Pancreas (tissue), 10 donors: ENCODE measurements around the gene COPS4. TPM values are rescaled to one million over a fixed set of nuclear protein-coding genes. Genes with fewer than 3 reads are reported as not detected.
"Not testable (repeated sequence)": the region's sequence is repeated elsewhere in the genome, so short reads cannot be mapped to it uniquely, and the experiment has no call there.

Experiments
- ATAC-seq, 4 donors: fragments of 200-7000 bp; cut with Tn5 transposase; one replicate each; pipeline versions ENCODE4 v1.8.0 to v1.9.1; 2020; ENCODE audit warnings: mild to moderate bottlenecking in 4 of 4, moderate library complexity in 4 of 4
- DNase-seq, 6 donors: peaks; one replicate each; pipeline ENCODE4 v3.0.0-alpha.2; 2020
- FAIRE-seq: peaks from 2 replicates; lab custom pipeline; 2012; peaks lifted over from hg19 to GRCh38; lab: Jason Lieb, UNC
- H3K27ac ChIP-seq, 4 donors: fragments of 200-600 bp; sonication (generic); 1 replicate in 3 of 4; 2 replicates in 1 of 4; pipeline versions ENCODE4 v1.5.0 to v1.8.0; 2020
- H3K27me3 ChIP-seq, 4 donors: fragments of 200-600 bp; one replicate each; pipeline ENCODE4 v1.8.0; 2021
- H3K36me3 ChIP-seq, 3 donors: fragments of 200-600 bp; sonication (generic) in 1 of 3; one replicate each; pipeline versions ENCODE4 v1.5.0 to v1.8.0; 2020 to 2021
- H3K4me1 ChIP-seq, 3 donors: fragments of 200-600 bp; one replicate each; pipeline ENCODE4 v1.8.0; 2021
- H3K4me3 ChIP-seq, 4 donors: fragments of 200-600 bp; sonication (generic) in 2 of 4; one replicate each; pipeline versions ENCODE4 v1.5.0 to v1.8.0; 2020 to 2021
- H3K9me3 ChIP-seq, 4 donors: fragments of 200-600 bp; one replicate each; pipeline ENCODE4 v1.8.0; 2021
- CTCF ChIP-seq, 4 donors: fragments of 200-600 bp; sonication (generic) in 3 of 4; IDR thresholded peaks; one replicate each; pipeline versions ENCODE4 v1.5.0 to v1.8.0; 2021; ENCODE audit warnings: antibody characterized with exemption in 4 of 4
- WGBS, 2 donors: extraction: QIAGEN DNeasy Blood & Tissue Kit; methylation state at CpG; one replicate each; pipeline ENCODE4 v1.1.7; 2013; 5-methylcytosine and 5-hydroxymethylcytosine counted together
- intact Hi-C, 3 donors: fragments of 100-400 bp; cut with DNase I; formaldehyde crosslinking; loops; one replicate each; pipeline versions ENCODE4 v1.11.1 to v1.14.2; 2022
- polyA plus RNA-seq, 2 donors: library from polyadenylated mRNA; stranded (reverse); fragments of 200-250 nt; gene quantifications; one replicate each; pipeline ENCODE4 v1.2.3, GENCODE V29; 2013
- total RNA-seq, 6 donors: library from RNA; stranded (reverse); fragmentation: NEBNext Ultra II Directional in 4 of 6; extraction: Animal tissue kit (Norgen Biotek cat#: 25700) in 4 of 6; gene quantifications; one replicate each; pipeline versions ENCODE4 v1.2.1 to v1.2.4, GENCODE V29; 2021 to 2023
- donor health status: healthy with polysubstance abuse.
- donor health status: DM: no; HTN: no; CAD: no; lungs with moderate emphysema.
- donor health status: DM: no; HTN: no; CAD: no.
- donor health status: control.
- donor health status: control.
- donor health status: Bipolar disorder and iron deficiency.
- donor health status: DM: yes; HTN: yes; CAD: no.
- donor health status: DM: no; HTN: no; CAD: no.
- donor health status: DM: no; HTN: no; CAD: no.
- donor health status: DM: yes; HTN: yes; CAD: no.

The COPS4 gene
- total and polyA plus RNA-seq, 8 donors = 9.0 to 23.2 (median 13.0) TPM

GRCh38 chr4:83080561-83080960 lies 45.6 kb downstream of the COPS4 start:
- ATAC-seq (no peak), DNase-seq (no peak), FAIRE-seq (no peak)
- intact Hi-C loops = no loop called here
- Histone ChIP-seq H3K27ac (no peak overlapping the region), H3K4me3 (no peak overlapping the region), H3K4me1 (no peaks in the 10 kb centered on the region), H3K36me3 (peaks cover 0 to 11% (median 5%) of the 10 kb centered on the region in 3 donors), H3K9me3 (no peaks in the 10 kb centered on the region), H3K27me3 (no peaks in the 10 kb centered on the region)
- WGBS, 2 donors = 77 to 84% methylated on average over 6 of the region's 6 CpGs
- no peak for TF ChIP-seq CTCF (IDR thresholded peaks at IDR 0.05)

GRCh38 chr4:83082777-83083176 lies 47.8 kb downstream of the COPS4 start:
- DNase-seq = no peak
- WGBS, 2 donors = 77 to 85% methylated on average over 4 of the region's 4 CpGs

DNA sequence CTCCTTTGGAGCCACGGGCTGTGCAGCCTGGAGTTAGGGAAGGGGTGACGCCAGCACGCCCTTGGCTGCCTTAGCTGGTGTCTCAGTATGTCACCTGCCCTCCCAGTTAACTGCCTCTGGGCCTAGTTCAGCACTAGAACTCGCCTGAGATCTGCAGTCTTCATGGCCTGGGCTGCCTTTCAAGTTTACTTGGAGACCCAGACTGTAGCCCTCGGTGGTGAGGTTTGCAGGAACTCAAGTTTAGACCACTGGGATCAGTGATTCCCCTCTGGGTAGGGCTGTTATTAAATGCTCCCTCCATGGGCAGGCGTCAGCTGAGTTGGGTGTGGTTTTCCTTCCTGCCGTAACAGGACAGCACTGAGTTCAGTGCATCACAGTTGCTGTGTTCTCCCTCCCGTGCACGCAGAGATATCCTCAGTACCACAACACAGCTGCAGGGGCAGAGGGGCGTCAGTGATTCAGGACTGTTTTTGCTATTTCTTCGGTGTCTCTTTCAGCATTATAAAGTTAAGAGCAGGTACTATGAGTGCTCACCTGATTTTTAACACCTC lies 49.0 kb downstream of the COPS4 start:
- ATAC-seq = peak in 1 of 4 donors; percentile 37
- DNase-seq = no peak
- H3K27ac ChIP-seq = no peak overlapping the region
- 58 to 69% methylated on average over 10 to 11 of the region's 11 CpGs for WGBS, 2 donors
- no peaks in the 10 kb centered on the region for H3K36me3 ChIP-seq
- no peak for FAIRE-seq
- intact Hi-C loops = no loop called here
- no peaks in the 10 kb centered on the region for H3K27me3 ChIP-seq
- H3K9me3 ChIP-seq = no peaks in the 10 kb centered on the region
- H3K4me1 ChIP-seq = no peaks in the 10 kb centered on the region
- TF ChIP-seq CTCF (IDR thresholded peaks at IDR 0.05) = no peak
- no peak overlapping the region for H3K4me3 ChIP-seq

More at GRCh38 chr4:83082777-83083176, 47.8 kb downstream of the COPS4 start:
- H3K27me3 ChIP-seq = no peaks in the 10 kb centered on the region
- H3K4me3 ChIP-seq = no peak overlapping the region
- H3K9me3 ChIP-seq = no peaks in the 10 kb centered on the region
- no peaks in the 10 kb centered on the region for H3K36me3 ChIP-seq
- ATAC-seq (no peak), FAIRE-seq (no peak)
- H3K4me1 ChIP-seq = no peaks in the 10 kb centered on the region
- no peak for TF ChIP-seq CTCF (IDR thresholded peaks at IDR 0.05)
- intact Hi-C loops = no loop called here
- no peak overlapping the region for H3K27ac ChIP-seq

GRCh38 chr4:83084956-83085355 lies 50.0 kb downstream of the COPS4 start:
- H3K4me1 ChIP-seq, H3K27ac ChIP-seq, H3K36me3 ChIP-seq, DNase-seq, FAIRE-seq, intact Hi-C loops, ATAC-seq, H3K27me3 ChIP-seq, H3K9me3 ChIP-seq, H3K4me3 ChIP-seq: not testable (repeated sequence)
- WGBS, 2 donors = 89 to 90% methylated on average over 12 of the region's 12 CpGs

DNA sequence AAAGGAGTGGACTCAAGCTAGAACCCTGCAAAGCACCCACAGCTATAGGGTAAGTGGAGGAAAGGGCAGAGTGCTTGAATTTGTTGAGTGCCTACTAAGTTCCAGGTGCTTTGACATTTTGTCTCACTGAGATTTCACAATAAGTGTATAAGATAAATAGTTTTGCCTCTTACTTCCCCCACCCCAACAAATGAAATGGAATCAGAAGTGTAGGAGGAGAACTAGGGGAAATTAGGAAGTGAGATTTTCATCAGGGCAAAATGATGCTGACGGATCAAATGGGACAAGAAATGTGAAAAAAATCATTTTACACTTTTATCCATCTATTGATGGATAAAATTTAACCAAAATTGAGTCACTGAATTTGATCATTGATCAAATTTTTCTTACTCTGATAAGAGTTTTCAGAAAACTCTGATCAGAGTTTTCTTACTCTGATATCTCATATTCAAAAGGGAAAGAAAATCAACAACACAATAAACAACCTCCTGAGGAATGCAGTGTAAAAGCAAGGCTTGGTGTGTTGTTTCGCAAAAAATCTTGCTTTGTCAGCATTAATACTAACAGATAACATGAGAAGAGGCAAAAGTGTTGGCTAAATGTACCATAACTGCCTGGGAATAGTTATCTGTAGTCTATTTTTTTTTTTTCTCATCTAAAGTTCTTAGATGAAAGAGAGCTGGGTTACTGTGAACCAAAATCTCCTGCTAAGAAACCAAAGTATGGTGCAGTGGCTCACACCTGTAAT lies 54.6 kb downstream of the COPS4 start:
- WGBS, 2 donors = 67 to 81% methylated on average over 2 of the region's 2 CpGs
- H3K4me1 ChIP-seq = no peaks in the 10 kb centered on the region
- no peaks in the 10 kb centered on the region for H3K27me3 ChIP-seq
- no peak for DNase-seq
- FAIRE-seq = no peak
- no peak for TF ChIP-seq CTCF (IDR thresholded peaks at IDR 0.05)
- no peak for ATAC-seq
- H3K4me3 ChIP-seq = no peak overlapping the region
- H3K9me3 ChIP-seq = no peaks in the 10 kb centered on the region
- H3K27ac ChIP-seq = no peak overlapping the region
- H3K36me3 ChIP-seq = no peaks in the 10 kb centered on the region
- intact Hi-C loops = no loop called here
